Suprapubic skin (tissue), 4 donors: ENCODE measurements around the gene GNGT1.

Source experiments
- EP300 ChIP-seq: sonication (generic); formaldehyde crosslinking; IDR thresholded peaks from one replicate; pipeline ENCODE4 v1.6.1; 2017; ENCODE audit warnings: antibody characterized with exemption
- POLR2A ChIP-seq, 2 donors: fragments of 450-650 bp; IDR thresholded peaks; one replicate each; pipeline ENCODE4 v1.6.1; 2017; ENCODE audit warnings: antibody characterized with exemption in 2 of 2, mild to moderate bottlenecking in 2 of 2, moderate library complexity in 2 of 2
- POLR2AphosphoS5 ChIP-seq, 3 donors: sonication (generic); formaldehyde crosslinking; IDR thresholded peaks; one replicate each; pipeline ENCODE4 v1.6.1; 2017; ENCODE audit warnings: antibody characterized with exemption in 3 of 3
- TF ChIP-seq, protein P1 (sequence below), 2 donors: fragments of 200-600 bp in 1 of 2; fragments of 450-650 bp in 1 of 2; sonication (generic) in 1 of 2; IDR thresholded peaks; one replicate each; pipeline ENCODE4 v1.5.1; 2016 to 2019; ENCODE audit warnings: antibody characterized with exemption in 2 of 2, mild to moderate bottlenecking in 1 of 2, moderate library complexity in 1 of 2

DNA sequence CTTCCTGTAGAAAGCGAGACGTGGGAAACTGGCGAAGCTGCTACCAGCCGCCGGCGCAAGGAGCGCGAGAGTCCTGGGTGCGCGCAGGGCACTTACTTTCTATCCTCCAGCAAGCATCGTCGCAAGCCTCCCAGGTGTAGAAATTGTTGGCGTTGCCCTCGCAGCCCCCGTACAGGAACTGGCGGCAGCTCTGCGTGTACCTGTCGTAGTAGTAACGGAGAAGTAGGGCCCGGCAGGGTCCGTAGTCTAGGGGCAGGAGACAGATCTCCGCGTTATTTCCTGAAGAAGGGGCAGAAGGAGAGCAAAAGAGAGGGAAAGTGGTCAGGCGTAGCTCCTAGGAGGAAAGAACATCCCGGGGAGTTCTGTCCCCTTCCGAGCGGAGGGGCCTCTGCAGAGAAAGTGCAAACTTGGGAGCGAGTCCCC is 16.3 kb upstream of the GNGT1 start:
- TF ChIP-seq POLR2A (IDR thresholded peaks at IDR 0.05) = no peak
- TF ChIP-seq, protein P1, sequence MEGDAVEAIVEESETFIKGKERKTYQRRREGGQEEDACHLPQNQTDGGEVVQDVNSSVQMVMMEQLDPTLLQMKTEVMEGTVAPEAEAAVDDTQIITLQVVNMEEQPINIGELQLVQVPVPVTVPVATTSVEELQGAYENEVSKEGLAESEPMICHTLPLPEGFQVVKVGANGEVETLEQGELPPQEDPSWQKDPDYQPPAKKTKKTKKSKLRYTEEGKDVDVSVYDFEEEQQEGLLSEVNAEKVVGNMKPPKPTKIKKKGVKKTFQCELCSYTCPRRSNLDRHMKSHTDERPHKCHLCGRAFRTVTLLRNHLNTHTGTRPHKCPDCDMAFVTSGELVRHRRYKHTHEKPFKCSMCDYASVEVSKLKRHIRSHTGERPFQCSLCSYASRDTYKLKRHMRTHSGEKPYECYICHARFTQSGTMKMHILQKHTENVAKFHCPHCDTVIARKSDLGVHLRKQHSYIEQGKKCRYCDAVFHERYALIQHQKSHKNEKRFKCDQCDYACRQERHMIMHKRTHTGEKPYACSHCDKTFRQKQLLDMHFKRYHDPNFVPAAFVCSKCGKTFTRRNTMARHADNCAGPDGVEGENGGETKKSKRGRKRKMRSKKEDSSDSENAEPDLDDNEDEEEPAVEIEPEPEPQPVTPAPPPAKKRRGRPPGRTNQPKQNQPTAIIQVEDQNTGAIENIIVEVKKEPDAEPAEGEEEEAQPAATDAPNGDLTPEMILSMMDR (IDR thresholded peaks at IDR 0.05) = no peak
- TF ChIP-seq EP300 = no peak
- no peak for TF ChIP-seq POLR2AphosphoS5 (IDR thresholded peaks at IDR 0.05)
